HepG2 (cell line): ENCODE measurements around the gene CHAF1A. TPM values are rescaled to one million over a fixed set of nuclear protein-coding genes. Genes with fewer than 3 reads are reported as not detected.

Source experiments
- ETV6 ChIP-seq: sonication (generic); formaldehyde crosslinking; conservative IDR thresholded peaks from 2 replicates; pipeline ENCODE4 v1.4.0; 2020; ENCODE audit warnings: missing genetic modification reagents
- GZF1 ChIP-seq: sonication (generic); formaldehyde crosslinking; IDR thresholded peaks from 2 replicates; pipeline ENCODE4 v1.5.1; 2020; ENCODE audit warnings: mild to moderate bottlenecking, missing genetic modification reagents
- HNRNPH1 ChIP-seq: fragments of 200-400 bp; formaldehyde crosslinking; optimal IDR thresholded peaks from 2 replicates; pipeline ENCODE3; 2017; ENCODE audit warnings: mild to moderate bottlenecking, low read depth, low read length
- KLF11 ChIP-seq: IDR thresholded peaks from 2 replicates; pipeline ENCODE4 v1.6.1; 2016; ENCODE audit warnings: missing compliant biosample characterization
- MAFF ChIP-seq: IDR thresholded peaks from 2 replicates; pipeline ENCODE4 v1.6.1; 2011; ENCODE audit warnings: low read depth, low read length, improper control_type of control experiment
- NFRKB ChIP-seq: fragments of 450-650 bp; IDR thresholded peaks from 2 replicates; pipeline ENCODE4 v1.6.1; 2017
- RBFOX2 ChIP-seq: fragments of 200-400 bp; formaldehyde crosslinking; IDR thresholded peaks from 2 replicates; pipeline ENCODE4 v1.6.1; 2017; ENCODE audit warnings: low read depth, mild to moderate bottlenecking, low read length
- ZBTB3 ChIP-seq: sonication (generic); formaldehyde crosslinking; IDR thresholded peaks from 2 replicates; pipeline ENCODE4 v1.4.0; 2020; ENCODE audit warnings: low read depth, mild to moderate bottlenecking, moderate library complexity, missing genetic modification reagents, borderline replicate concordance
- ZNF101 ChIP-seq: sonication (generic); formaldehyde crosslinking; IDR thresholded peaks from 2 replicates; pipeline ENCODE4 v1.4.0; 2020; ENCODE audit warnings: mild to moderate bottlenecking, low read depth, missing genetic modification reagents, borderline replicate concordance
- ZNF33B ChIP-seq: sonication (generic); formaldehyde crosslinking; IDR thresholded peaks from 2 replicates; pipeline ENCODE4 v1.5.1; 2020; ENCODE audit warnings: mild to moderate bottlenecking, missing genetic modification reagents
- ZNF605 ChIP-seq: sonication (generic); formaldehyde crosslinking; IDR thresholded peaks from 2 replicates; pipeline ENCODE4 v1.8.0; 2022; ENCODE audit warnings: mild to moderate bottlenecking, missing genetic modification reagents
- polyA plus RNA-seq, 8 experiments: library from polyadenylated mRNA; depleted of rRNA in 3 of 8; stranded (reverse) in 7 of 8; unstranded in 1 of 8; fragments of >200 nt; fragmentation: Illumina TruSeq in 4 of 8; extraction: Trizol in 4 of 8; gene quantifications; 2 replicates each; pipeline versions ENCODE4 v1.2.1 to v1.2.3, GENCODE V29; 2011 to 2016; ENCODE audit warnings: low read depth in 4 of 8, missing spikeins in 1 of 8, mixed read lengths in 1 of 8; ENCODE audit not compliant: insufficient read depth in 1 of 8
- total RNA-seq, 5 experiments: library from RNA; depleted of rRNA; stranded (reverse); fragments of >200 nt; fragmentation: Illumina TruSeq; extraction: Trizol; gene quantifications; 2 replicates each; pipeline ENCODE4 v1.2.3, GENCODE V29; 2016; ENCODE audit warnings: low read depth in 1 of 5
- TF ChIP-seq, protein P1 (sequence below): sonication (generic); formaldehyde crosslinking; IDR thresholded peaks from 2 replicates; pipeline ENCODE4 v1.4.0; 2020; ENCODE audit warnings: mild to moderate bottlenecking, missing genetic modification reagents, borderline replicate concordance
- TF ChIP-seq, protein P2 (sequence below): sonication (generic); formaldehyde crosslinking; IDR thresholded peaks from 2 replicates; pipeline ENCODE4 v1.4.0; 2020; ENCODE audit warnings: mild to moderate bottlenecking, missing genetic modification reagents
- TF ChIP-seq, protein P3 (sequence below): sonication (generic); formaldehyde crosslinking; IDR thresholded peaks from one replicate; pipeline ENCODE4 v1.5.1; 2020; ENCODE audit warnings: mild to moderate bottlenecking, missing genetic modification reagents; ENCODE audit errors: not compliant biosample characterization

The CHAF1A gene
- total and polyA plus RNA-seq, 2 of the 13 experiments (the other 11 are each of a cell fraction or from before 2014, with no cell fraction given), result 11.0 to 34.8 TPM

DNA sequence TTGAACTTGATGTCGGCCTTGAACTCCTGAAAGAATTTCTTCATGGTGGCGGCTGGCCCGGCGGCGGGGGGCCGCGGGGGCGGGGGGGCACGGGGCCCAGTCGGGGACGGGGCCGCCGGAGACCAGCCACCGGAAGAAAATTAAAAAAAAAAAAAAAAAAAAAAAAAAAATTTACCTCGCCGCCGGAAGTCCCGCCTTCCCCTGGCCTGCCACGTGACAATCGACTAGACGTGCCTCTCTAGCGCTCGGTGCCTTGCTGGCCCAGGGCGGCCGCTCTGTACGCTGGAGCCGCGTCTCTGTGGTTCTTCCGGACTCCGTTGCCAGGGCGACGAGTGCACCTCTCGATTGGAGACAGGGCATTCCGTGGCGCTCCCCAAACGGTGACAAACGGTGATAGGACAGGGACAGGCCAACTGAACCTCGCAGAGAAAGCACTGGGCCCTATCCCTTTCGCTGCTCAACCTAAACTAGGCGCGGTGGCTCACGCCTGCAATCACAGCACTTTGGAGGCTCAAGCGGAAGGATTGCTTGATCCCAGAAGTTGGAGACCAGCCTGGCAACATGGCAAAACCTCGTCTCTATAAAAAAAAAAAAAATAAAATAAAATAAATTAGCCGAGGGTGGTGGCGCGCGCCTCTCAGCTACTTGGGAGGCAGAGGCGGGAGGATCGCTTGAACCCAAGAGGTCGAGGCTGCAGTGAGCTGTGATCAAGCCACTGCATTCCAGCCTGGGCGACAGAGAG lies 55.4 kb downstream of the CHAF1A start, which contains the start of gene UBXN6 (continued):
- TF ChIP-seq, protein P1, sequence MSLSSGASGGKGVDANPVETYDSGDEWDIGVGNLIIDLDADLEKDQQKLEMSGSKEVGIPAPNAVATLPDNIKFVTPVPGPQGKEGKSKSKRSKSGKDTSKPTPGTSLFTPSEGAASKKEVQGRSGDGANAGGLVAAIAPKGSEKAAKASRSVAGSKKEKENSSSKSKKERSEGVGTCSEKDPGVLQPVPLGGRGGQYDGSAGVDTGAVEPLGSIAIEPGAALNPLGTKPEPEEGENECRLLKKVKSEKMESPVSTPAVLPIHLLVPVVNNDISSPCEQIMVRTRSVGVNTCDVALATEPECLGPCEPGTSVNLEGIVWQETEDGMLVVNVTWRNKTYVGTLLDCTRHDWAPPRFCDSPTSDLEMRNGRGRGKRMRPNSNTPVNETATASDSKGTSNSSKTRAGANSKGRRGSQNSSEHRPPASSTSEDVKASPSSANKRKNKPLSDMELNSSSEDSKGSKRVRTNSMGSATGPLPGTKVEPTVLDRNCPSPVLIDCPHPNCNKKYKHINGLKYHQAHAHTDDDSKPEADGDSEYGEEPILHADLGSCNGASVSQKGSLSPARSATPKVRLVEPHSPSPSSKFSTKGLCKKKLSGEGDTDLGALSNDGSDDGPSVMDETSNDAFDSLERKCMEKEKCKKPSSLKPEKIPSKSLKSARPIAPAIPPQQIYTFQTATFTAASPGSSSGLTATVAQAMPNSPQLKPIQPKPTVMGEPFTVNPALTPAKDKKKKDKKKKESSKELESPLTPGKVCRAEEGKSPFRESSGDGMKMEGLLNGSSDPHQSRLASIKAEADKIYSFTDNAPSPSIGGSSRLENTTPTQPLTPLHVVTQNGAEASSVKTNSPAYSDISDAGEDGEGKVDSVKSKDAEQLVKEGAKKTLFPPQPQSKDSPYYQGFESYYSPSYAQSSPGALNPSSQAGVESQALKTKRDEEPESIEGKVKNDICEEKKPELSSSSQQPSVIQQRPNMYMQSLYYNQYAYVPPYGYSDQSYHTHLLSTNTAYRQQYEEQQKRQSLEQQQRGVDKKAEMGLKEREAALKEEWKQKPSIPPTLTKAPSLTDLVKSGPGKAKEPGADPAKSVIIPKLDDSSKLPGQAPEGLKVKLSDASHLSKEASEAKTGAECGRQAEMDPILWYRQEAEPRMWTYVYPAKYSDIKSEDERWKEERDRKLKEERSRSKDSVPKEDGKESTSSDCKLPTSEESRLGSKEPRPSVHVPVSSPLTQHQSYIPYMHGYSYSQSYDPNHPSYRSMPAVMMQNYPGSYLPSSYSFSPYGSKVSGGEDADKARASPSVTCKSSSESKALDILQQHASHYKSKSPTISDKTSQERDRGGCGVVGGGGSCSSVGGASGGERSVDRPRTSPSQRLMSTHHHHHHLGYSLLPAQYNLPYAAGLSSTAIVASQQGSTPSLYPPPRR (CRISPR knock-in tag), result no peak
- TF ChIP-seq ZBTB3 (CRISPR knock-in tag) (no peak), KLF11 (CRISPR knock-in tag) (peak; percentile 37; the same call in 1 of the 2 replicates), NFRKB (no peak), ZNF33B (no peak), HNRNPH1 (no peak), ZNF101 (CRISPR knock-in tag) (no peak), ZNF605 (CRISPR knock-in tag) (peak; percentile 60; the same call in 1 of the 2 replicates), ETV6 (CRISPR knock-in tag) (no peak), GZF1 (no peak), RBFOX2 (peak; percentile 50), MAFF (no peak)
- TF ChIP-seq, protein P2, sequence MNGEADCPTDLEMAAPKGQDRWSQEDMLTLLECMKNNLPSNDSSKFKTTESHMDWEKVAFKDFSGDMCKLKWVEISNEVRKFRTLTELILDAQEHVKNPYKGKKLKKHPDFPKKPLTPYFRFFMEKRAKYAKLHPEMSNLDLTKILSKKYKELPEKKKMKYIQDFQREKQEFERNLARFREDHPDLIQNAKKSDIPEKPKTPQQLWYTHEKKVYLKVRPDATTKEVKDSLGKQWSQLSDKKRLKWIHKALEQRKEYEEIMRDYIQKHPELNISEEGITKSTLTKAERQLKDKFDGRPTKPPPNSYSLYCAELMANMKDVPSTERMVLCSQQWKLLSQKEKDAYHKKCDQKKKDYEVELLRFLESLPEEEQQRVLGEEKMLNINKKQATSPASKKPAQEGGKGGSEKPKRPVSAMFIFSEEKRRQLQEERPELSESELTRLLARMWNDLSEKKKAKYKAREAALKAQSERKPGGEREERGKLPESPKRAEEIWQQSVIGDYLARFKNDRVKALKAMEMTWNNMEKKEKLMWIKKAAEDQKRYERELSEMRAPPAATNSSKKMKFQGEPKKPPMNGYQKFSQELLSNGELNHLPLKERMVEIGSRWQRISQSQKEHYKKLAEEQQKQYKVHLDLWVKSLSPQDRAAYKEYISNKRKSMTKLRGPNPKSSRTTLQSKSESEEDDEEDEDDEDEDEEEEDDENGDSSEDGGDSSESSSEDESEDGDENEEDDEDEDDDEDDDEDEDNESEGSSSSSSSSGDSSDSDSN (CRISPR knock-in tag), result peak; percentile 32; the same call in 1 of the 2 replicates
- TF ChIP-seq, protein P3, sequence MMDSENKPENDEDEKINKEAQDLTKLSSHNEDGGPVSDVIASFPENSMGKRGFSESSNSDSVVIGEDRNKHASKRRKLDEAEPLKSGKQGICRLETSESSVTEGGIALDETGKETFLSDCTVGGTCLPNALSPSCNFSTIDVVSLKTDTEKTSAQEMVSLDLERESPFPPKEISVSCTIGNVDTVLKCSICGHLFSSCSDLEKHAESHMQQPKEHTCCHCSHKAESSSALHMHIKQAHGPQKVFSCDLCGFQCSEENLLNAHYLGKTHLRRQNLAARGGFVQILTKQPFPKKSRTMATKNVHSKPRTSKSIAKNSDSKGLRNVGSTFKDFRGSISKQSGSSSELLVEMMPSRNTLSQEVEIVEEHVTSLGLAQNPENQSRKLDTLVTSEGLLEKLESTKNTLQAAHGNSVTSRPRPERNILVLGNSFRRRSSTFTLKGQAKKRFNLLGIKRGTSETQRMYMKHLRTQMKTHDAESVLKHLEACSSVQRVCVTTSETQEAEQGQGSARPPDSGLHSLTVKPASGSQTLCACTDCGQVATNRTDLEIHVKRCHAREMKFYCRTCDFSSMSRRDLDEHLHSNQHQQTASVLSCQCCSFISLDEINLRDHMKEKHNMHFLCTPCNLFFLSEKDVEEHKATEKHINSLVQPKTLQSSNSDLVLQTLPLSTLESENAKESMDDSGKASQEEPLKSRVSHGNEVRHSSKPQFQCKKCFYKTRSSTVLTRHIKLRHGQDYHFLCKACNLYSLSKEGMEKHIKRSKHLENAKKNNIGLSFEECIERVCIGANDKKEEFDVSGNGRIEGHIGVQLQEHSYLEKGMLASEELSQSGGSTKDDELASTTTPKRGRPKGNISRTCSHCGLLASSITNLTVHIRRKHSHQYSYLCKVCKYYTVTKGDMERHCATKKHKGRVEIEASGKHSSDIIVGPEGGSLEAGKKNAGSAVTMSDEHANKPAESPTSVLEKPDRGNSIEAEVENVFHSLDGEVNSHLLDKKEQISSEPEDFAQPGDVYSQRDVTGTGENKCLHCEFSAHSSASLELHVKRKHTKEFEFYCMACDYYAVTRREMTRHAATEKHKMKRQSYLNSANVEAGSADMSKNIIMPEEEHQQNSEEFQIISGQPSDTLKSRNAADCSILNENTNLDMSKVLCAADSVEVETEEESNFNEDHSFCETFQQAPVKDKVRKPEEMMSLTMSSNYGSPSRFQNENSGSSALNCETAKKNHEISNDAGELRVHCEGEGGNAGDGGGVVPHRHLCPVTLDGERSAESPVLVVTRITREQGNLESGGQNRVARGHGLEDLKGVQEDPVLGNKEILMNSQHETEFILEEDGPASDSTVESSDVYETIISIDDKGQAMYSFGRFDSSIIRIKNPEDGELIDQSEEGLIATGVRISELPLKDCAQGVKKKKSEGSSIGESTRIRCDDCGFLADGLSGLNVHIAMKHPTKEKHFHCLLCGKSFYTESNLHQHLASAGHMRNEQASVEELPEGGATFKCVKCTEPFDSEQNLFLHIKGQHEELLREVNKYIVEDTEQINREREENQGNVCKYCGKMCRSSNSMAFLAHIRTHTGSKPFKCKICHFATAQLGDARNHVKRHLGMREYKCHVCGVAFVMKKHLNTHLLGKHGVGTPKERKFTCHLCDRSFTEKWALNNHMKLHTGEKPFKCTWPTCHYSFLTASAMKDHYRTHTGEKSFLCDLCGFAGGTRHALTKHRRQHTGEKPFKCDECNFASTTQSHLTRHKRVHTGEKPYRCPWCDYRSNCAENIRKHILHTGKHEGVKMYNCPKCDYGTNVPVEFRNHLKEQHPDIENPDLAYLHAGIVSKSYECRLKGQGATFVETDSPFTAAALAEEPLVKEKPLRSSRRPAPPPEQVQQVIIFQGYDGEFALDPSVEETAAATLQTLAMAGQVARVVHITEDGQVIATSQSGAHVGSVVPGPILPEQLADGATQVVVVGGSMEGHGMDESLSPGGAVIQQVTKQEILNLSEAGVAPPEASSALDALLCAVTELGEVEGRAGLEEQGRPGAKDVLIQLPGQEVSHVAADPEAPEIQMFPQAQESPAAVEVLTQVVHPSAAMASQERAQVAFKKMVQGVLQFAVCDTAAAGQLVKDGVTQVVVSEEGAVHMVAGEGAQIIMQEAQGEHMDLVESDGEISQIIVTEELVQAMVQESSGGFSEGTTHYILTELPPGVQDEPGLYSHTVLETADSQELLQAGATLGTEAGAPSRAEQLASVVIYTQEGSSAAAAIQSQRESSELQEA, result no peak
